AG09309 (cell line): ENCODE data around the gene CPNE5.
A peak's percentile ranks its signal among the peaks of the same experiment; 100 is the strongest.

ENCODE experiments used
- DNase-seq: peaks from one replicate; pipeline ENCODE4 v3.0.0-alpha.2; 2010; ENCODE audit warnings: low read depth
- H3K4me3 ChIP-seq: 2 replicates; pipeline ENCODE4 v1.5.1; 2011; ENCODE audit warnings: mild to moderate bottlenecking, low read depth, low read length, moderate library complexity; ENCODE audit not compliant: control insufficient read depth
- CTCF ChIP-seq: IDR thresholded peaks from 2 replicates; pipeline ENCODE4 v1.5.1; 2011; ENCODE audit warnings: mild to moderate bottlenecking, low read depth, low read length, inconsistent platforms; ENCODE audit not compliant: insufficient read depth, control insufficient read depth; ENCODE audit errors: missing control alignments

CPNE5 gene

GRCh38 chr6:36843170-36843569, 3.9 kb upstream of the CPNE5 start:
- no peak overlapping the region for H3K4me3 ChIP-seq
- TF ChIP-seq CTCF = no peak
- no peak for DNase-seq

- no peak for TF ChIP-seq CTCF
- H3K4me3 ChIP-seq = no peak overlapping the region
- DNase-seq = no peak
Observed at GRCh38 chr6:36841756-36842155, 2.5 kb upstream of the CPNE5 start.

GRCh38 chr6:36840432-36841403, 1.5 kb upstream of the CPNE5 start:
- H3K4me3 ChIP-seq = peak overlapping the region; percentile 47
- no peak for TF ChIP-seq CTCF
- no peak for DNase-seq

- TF ChIP-seq CTCF = no peak
- peak overlapping the region; percentile 47 for H3K4me3 ChIP-seq
- no peak for DNase-seq
Observed at GRCh38 chr6:36839749-36840431, 646 bp upstream of the CPNE5 start.

GRCh38 chr6:36837686-36838085, 1.6 kb downstream of the CPNE5 start:
- TF ChIP-seq CTCF = no peak
- no peak overlapping the region for H3K4me3 ChIP-seq
- no peak for DNase-seq

GRCh38 chr6:36837022-36837339, 2.3 kb downstream of the CPNE5 start:
- DNase-seq = no peak
- TF ChIP-seq CTCF = no peak
- H3K4me3 ChIP-seq = no peak overlapping the region
